ENCODE measurements around the gene FCN2. TPM values are rescaled to one million over a fixed set of nuclear protein-coding genes. Genes with fewer than 3 reads are reported as not detected.

Gene FCN2
- total RNA-seq, 6 donors from 2014 or later: not detected

DNA sequence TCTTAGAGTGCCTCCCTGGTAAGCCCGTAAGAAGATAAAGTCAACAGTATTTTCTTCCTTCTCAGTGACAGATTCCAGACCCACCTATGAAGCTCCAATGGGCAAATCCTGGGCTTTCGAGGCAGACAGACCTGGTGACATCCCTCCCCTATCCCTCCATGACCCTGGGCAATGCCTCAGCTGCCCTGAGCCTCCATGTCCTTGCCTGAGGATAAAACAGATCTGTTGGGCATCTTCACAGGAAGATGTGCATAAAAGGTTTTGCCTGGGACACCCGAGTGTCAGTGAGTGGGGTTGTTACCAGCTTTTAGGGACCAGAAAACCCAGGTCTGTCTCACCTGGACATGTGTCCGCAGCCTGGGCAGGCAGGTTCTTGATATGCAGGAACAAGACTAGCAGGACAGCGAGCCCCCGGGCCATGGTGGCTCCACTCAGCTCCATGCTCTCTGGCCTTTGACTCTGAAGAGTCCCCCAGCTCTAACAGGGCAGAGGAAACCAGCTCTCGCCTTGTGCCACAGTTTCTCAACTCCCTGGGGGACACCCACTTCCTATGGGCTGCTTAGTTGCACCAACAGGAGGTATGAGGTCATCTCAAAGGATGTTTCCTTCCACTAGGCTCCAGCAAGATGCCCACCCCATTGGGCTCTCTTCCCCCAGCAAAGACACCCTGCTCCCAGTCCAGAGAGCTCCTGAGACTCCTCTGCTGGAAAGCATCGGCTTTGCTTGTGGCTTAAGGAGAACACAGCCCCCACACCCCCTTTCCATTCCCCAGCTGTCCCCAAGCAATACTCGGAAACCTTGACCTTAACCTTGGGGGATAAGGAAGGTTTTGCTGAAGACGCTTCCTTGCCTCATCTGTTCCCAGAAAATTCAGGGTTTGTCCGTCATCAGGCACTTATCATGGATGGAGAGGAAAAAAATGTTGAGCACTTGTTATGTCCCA lies 37.1 kb downstream of the FCN2 start, which contains the start of gene FCN1:
FCN1 (minus strand) TSS at position 482 of the 943 bp plus-strand sequence; CDS start at position 441, 41 bp downstream.
- no peaks in the 10 kb centered on the region for H3K27me3 ChIP-seq
- H3K4me1 ChIP-seq: peaks cover 0 to 10% (median under 1%) of the 10 kb centered on the region in 4 donors
- 59 to 66% methylated on average over 10 to 11 of the region's 11 CpGs for WGBS, 2 donors
- peak within 1 kb of the TSS in 2 of 4 donors; percentile 54 to 58 for H3K27ac ChIP-seq
- ATAC-seq (ENCODE audit: low FRiP score in 2 of 2): peak in 1 of 2 donors; percentile 49
- DNase-seq: peak in 1 of 2 donors; percentile 44
- peak within 1 kb of the TSS in 3 of 4 donors; percentile 5 to 35 (median 13) for H3K4me3 ChIP-seq
- H3K36me3 ChIP-seq: no peaks in the 10 kb centered on the region
- TF ChIP-seq EP300 (IDR thresholded peaks at IDR 0.05): no peak
- no peak for TF ChIP-seq POLR2AphosphoS5 (IDR thresholded peaks at IDR 0.05)
- TF ChIP-seq, protein P1, sequence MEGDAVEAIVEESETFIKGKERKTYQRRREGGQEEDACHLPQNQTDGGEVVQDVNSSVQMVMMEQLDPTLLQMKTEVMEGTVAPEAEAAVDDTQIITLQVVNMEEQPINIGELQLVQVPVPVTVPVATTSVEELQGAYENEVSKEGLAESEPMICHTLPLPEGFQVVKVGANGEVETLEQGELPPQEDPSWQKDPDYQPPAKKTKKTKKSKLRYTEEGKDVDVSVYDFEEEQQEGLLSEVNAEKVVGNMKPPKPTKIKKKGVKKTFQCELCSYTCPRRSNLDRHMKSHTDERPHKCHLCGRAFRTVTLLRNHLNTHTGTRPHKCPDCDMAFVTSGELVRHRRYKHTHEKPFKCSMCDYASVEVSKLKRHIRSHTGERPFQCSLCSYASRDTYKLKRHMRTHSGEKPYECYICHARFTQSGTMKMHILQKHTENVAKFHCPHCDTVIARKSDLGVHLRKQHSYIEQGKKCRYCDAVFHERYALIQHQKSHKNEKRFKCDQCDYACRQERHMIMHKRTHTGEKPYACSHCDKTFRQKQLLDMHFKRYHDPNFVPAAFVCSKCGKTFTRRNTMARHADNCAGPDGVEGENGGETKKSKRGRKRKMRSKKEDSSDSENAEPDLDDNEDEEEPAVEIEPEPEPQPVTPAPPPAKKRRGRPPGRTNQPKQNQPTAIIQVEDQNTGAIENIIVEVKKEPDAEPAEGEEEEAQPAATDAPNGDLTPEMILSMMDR (IDR thresholded peaks at IDR 0.05): no peak
- TF ChIP-seq POLR2A (IDR thresholded peaks at IDR 0.05): no peak
- H3K9me3 ChIP-seq: peaks cover 0 to 8% (median 4%) of the 10 kb centered on the region in 4 donors

DNA sequence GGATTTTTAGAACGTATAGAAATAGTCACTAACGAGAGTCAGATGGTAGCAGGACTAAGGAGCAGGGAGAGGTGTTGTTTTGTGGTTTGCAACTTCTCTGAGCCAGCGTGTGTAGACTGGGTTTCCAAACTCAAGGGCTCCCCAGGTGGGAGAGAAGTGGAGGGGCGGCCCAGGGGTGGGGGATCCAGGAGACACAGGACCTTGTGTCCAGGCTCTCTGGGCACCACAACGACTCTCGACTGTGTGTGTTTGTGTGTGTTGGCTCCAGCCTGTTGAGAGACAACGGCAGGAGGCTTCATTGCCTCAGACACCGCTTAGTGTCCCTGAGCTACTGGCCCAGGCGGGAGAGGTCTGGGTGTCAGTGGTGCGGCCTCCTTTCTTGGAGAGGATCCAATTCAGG lies 38.0 kb downstream of the FCN2 start:
- ATAC-seq (ENCODE audit: low FRiP score in 2 of 2): no peak
- WGBS, 2 donors: 80 to 81% methylated on average over 3 to 10 of the region's 10 CpGs
- Histone ChIP-seq H3K4me3 (no peak overlapping the region), H3K27me3 (no peaks in the 10 kb centered on the region), H3K27ac (no peak overlapping the region), H3K36me3 (no peaks in the 10 kb centered on the region), H3K4me1 (peaks cover 0 to 13% (median 2%) of the 10 kb centered on the region in 4 donors), H3K9me3 (peaks cover 0 to 8% (median 4%) of the 10 kb centered on the region in 4 donors)
- DNase-seq: peak in 1 of 2 donors; percentile 4
- TF ChIP-seq EP300 (IDR thresholded peaks at IDR 0.05) (no peak), POLR2A (IDR thresholded peaks at IDR 0.05) (no peak), POLR2AphosphoS5 (IDR thresholded peaks at IDR 0.05) (no peak)
- TF ChIP-seq, protein P1 (IDR thresholded peaks at IDR 0.05): no peak

DNA sequence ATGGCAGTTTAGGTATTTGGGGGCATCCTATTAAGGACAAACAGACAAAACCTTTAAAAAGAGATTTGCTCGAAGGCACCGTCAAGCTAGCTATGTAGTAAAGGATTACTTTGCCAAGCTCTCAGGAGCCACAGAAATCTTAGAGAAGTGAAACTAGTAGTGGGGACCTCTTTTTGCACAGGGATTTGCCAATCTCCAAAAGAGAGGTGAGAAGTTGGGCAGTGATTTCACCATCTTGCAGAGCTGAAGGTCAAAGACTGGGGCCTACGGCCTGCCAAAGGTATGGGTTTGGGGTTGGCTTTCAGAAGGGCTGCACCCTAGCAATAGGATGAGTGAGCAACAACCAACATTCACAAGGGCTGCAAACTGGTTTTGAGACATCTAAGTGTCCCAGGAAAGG lies 38.7 kb downstream of the FCN2 start:
- no peaks in the 10 kb centered on the region for H3K27me3 ChIP-seq
- ATAC-seq (ENCODE audit: low FRiP score in 2 of 2): no peak
- WGBS, 2 donors: 78 to 85% methylated on average over 3 of the region's 3 CpGs
- no peak for TF ChIP-seq EP300 (IDR thresholded peaks at IDR 0.05)
- no peak for TF ChIP-seq POLR2AphosphoS5 (IDR thresholded peaks at IDR 0.05)
- TF ChIP-seq, protein P1 (IDR thresholded peaks at IDR 0.05): no peak
- TF ChIP-seq POLR2A (IDR thresholded peaks at IDR 0.05): no peak
- H3K27ac ChIP-seq: no peak overlapping the region
- H3K9me3 ChIP-seq: peaks cover 0 to 8% (median 4%) of the 10 kb centered on the region in 4 donors
- peak in 1 of 2 donors; percentile 18 for DNase-seq
- no peaks in the 10 kb centered on the region for H3K36me3 ChIP-seq
- no peak overlapping the region for H3K4me3 ChIP-seq
- peaks cover 0 to 13% (median 2%) of the 10 kb centered on the region in 4 donors for H3K4me1 ChIP-seq

DNA sequence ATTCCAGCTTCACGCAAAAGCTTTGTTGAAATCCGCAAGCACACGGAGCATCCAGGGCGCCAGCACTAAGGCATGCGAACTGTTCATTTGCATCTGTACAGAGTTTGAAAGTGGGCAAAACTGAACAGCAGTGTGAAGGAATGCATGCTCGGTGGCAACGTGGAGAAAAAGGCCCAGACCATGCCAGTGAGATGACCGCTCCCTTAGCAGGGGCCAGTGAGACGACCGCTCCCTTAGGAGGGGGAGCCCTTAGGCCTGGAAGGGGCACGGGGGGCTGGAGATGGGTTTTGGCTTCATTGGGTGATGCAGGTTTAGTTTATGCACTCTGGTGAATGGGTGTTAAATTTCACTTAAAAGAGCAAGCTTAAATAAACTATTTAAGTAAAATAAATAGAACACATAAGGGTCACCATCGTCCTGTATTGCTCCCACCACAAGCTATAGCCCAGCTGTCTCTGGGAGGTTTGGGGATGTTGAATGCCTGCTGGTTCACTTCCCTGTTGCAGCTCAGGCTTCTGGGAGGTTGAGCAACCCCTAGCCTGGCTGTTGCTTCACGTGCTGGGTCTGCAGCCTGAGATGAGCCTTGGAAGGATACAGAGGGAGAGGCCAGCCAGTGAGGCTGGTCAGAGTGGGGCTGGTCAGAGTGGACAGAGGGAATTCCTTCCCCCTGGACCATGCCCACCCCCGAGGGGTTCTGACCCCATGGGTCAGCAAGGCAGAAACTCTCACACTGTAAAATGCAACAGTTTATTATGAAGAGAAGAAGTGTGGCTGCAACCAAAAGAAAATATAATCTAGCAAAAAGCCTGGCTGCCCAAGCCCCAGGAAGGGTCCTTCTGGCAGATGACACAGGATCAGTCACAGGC lies 41.7 kb downstream of the FCN2 start:
- no peak overlapping the region for H3K4me3 ChIP-seq
- peaks cover 0 to 13% (median 2%) of the 10 kb centered on the region in 4 donors for H3K4me1 ChIP-seq
- ATAC-seq (ENCODE audit: low FRiP score in 2 of 2): peak in 1 of 2 donors; percentile 84
- no peaks in the 10 kb centered on the region for H3K27me3 ChIP-seq
- no peaks in the 10 kb centered on the region for H3K36me3 ChIP-seq
- H3K27ac ChIP-seq: peak overlapping the region in 3 of 4 donors; percentile 10 to 43 (median 17)
- 67 to 71% methylated on average over 14 of the region's 14 CpGs for WGBS, 2 donors
- peak in 1 of 2 donors; percentile 83 for DNase-seq
- no peak for TF ChIP-seq POLR2A (IDR thresholded peaks at IDR 0.05)
- TF ChIP-seq EP300 (IDR thresholded peaks at IDR 0.05): no peak
- no peak for TF ChIP-seq POLR2AphosphoS5 (IDR thresholded peaks at IDR 0.05)
- TF ChIP-seq, protein P1 (IDR thresholded peaks at IDR 0.05): no peak
- peaks cover 0 to 8% (median 4%) of the 10 kb centered on the region in 4 donors for H3K9me3 ChIP-seq

All from upper lobe of left lung (tissue), 6 donors.